Fibroblast of skin of scalp (primary cell): ENCODE data around the gene MRPL41.
"Not testable (repeated sequence)": the region's sequence is repeated elsewhere in the genome, so short reads cannot be mapped to it uniquely, and the experiment has no call there.

Experiments
- DNase-seq: peaks from one replicate; pipeline ENCODE4 v3.0.0-alpha.2; 2013

MRPL41 gene

DNA sequence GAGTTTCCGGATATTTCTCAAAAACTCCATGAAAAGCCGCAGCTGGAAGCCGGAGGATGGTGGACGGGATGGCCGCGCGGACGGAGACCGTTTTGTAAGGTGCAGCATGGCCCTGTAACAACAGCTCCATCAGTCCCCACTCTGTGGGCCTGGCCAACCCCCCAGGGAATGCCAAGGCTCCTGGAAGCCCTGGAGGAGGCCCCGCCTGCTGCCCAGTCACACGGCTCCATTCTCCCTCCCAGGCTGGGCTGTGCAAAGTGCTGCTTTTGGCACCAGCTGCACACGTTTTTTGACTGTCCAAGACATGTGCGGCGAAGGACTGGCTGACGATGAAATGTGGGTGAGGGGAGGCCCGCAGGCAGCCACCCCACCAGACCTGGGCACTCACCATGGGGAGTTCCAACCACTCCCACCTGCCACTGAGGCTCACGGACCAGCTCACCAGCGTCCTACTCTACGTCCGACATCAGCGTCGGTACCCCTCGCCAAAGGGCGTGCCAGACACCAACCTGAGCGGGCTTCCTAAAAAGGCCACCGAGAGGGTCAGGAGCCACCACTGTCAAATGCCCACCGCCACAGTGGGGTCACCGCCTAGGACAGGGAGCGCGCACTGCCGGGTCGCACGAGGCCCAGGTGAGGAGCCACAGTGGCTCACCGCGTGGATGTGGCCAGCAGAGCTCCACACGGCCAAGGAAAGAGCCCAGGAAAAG, 28.8 kb upstream of the MRPL41 start:
- no peak for DNase-seq

- no peak for DNase-seq
Observed at GRCh38 chr9:137524161-137524980, 27.3 kb upstream of the MRPL41 start.

DNA sequence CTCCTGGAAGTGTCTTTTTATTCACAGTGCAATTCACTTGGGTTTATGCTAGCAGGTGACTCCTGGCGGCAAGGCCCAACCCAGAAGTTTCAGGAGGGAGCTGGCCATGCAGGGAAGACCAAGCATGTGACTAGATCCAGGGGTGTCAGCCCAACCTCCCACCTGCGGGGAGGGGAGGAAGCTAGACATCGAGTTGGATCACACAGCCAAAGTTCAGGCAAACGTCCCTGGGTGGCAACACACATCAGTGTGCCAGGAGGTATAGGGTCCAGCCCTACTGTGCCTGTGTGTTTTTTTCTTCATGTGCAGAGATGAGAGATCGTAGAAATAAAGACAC, 26.7 kb upstream of the MRPL41 start:
- DNase-seq = no peak

- DNase-seq = no peak
Observed at GRCh38 chr9:137530331-137530730, 21.3 kb upstream of the MRPL41 start.

- no peak for DNase-seq
Observed at GRCh38 chr9:137531099-137531765, 20.4 kb upstream of the MRPL41 start.

GRCh38 chr9:137532891-137533468, 18.7 kb upstream of the MRPL41 start:
- DNase-seq = not testable (repeated sequence)

DNA sequence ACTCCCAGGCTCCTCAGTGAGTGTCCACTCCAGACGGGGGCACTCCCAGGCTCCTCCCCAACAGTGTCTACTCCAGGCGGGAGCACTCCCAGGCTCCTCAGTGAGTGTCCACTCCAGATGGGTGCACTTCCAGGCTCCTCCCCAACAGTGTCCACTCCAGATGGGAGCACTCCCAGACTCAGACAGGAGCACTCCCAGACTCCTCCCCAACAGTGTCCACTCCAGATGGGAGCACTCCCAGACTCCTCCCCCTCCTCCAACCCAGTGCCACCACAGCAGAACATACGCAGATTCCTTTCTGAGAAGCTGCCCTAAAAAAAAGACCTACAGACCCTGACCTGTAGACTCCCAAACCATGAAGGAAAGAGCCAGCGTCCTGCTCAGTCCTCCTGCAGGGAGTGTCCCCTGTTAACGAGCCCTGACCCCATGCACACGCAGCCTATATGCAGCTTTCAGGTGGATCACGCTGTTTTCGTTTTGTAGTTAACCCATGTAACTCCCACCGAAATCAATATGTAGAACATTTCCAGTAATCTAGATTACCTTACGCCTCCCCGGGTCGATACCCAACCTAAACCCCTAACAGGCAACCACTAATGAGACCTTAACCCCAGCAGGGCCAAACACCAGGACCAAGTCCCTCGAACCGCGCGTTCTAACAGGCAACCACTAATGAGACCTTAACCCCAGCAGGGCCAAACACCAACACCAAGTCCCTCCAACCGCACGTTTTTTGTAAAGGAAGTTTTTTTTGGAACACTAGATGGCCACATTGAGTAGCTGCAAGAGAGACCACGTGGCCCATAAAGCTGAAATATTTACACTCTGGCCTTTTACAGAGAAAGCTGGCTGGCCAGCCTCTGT, 17.2 kb upstream of the MRPL41 start:
- DNase-seq = peak; percentile 61

DNA sequence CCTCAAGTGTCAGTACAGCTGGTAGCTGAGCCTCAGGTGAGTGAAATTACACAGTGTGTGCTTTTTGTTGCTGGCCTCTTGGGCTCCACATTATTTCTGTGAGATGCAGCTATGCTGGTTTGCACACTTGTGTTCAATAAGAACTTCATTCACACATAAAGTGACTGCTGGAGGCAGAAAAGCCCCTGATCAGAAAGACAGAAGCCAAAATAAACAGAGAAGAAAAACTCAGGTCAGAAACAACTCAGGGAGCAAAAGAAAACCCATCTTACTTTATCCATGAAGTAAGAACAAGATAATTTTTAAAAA, 16.6 kb upstream of the MRPL41 start:
- DNase-seq = no peak

DNA sequence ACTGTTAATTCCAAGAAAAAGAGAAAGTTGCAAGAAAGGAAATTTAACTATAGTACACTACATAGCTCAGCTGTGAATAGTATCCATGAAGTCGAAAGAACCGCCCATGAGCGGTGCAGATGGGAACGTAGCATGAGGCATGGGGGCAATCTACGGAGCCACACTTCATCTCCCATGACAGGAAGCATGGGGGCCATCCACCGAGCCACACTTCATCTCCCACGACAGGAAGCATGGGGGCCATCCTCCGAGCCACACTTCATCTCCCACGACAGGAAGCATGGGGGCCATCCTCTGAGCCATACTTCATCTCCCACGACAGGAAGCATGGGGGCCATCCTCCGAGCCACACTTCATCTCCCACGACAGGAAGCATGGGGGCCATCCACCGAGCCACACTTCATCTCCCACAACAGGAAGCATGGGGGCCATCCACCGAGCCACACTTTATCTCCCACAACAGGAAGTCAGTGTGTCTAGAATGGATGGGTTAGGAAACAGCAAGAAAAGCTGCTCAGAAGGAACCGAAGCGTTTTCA, 15.0 kb upstream of the MRPL41 start:
- DNase-seq = not testable (repeated sequence)

DNA sequence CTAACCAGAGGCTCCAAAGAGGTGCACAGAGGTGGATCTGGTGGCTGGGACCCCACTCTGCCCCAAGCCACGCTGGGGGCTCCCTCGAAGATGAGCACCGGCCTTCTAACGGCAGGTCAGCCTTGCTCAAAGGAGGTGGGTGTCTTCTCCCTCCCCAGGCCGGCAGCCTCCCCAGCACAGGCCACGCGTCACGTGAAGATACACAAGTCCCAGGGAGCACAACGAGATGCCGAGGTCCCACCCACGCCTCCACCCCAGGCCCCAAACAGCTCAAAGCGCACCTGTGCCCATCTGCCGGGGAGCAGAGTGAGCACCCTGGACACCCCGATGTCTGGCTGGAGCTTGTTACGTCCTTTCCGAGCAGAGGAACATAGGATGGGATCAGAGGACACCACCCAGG, 13.6 kb upstream of the MRPL41 start:
- no peak for DNase-seq

GRCh38 chr9:137540536-137540935, 11.1 kb upstream of the MRPL41 start:
- no peak for DNase-seq

GRCh38 chr9:137542486-137542885, 9.2 kb upstream of the MRPL41 start:
- DNase-seq = no peak

- DNase-seq = no peak
Observed at GRCh38 chr9:137543237-137543963, 8.3 kb upstream of the MRPL41 start.

GRCh38 chr9:137544176-137544760, 7.4 kb upstream of the MRPL41 start:
- DNase-seq = no peak

DNA sequence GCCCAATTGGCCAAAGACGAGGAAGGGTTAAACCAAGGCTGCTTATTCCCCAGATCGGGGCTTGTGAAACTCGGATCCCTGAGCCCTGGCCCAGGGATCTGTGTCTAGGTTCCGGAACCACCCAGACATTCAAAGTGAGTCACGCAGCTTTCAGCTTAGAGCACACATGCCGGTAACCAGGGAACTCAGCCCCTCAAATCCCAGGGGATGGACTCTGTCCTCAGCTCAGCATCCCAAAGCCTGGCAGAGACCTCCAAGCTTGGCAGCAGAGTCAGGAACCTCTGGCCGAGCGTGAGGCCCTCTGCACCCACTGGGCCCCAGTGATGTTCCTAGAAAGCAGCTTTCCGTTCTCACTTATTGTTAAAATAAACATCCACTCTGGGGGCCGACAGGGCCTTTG, 6.6 kb upstream of the MRPL41 start:
- peak; percentile 42 for DNase-seq

DNA sequence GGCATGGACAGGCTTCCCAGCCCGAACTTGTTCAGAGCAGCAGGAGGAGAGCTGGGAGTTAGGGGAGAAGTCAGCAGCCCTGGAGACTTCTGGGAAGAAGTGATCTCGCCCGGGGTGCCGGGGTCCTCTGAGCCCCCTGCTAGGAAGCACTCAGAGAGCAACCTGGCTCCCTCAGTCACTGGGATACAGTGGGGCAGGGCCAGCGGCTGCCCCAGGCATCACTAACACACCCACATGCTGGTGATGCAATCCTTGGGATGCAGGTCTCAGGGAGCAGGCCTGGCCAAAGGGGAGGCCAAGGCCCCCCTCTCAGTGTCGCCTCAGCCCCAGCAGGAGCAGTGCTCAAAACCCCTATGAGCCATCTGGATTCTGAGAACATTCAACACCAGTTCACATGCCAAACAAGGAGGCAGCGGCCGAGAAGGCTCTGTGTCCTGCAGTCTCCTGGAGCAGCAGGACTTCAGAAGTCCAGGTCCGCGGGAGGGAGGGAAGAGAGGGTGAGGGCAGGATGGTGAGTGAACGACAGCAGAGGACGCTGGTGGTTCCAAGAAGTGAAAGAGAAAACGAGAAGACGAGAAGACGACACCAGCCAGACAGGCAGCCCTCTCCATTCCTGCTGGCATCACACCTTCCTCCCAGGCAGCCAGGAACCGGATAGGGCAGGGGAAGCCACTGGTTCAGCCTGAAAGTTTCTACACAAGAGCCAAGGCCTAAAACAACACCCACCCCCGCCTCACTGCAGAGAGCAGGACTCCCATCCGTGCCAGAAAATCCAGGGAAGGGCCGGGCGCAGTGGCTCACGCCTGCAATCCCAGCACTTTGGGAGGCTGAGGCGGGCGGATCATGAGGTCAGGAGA, 3.8 kb upstream of the MRPL41 start:
- DNase-seq = no peak

- peak; percentile 57 for DNase-seq
Observed at GRCh38 chr9:137550231-137550621, 1.5 kb upstream of the MRPL41 start, which contains the start of gene PNPLA7. Gene PNPLA7, minus strand, starts transcription at chr9:137550402. Its CDS starts 205 bp downstream, at chr9:137550197.

- DNase-seq = not testable (repeated sequence)
Observed at GRCh38 chr9:137550958-137551263, 768 bp upstream of the MRPL41 start.

GRCh38 chr9:137552022-137552768, 516 bp downstream of the MRPL41 start:
- DNase-seq = no peak
